ENCODE results near the gene ABCA4.
A peak's percentile ranks its signal among the peaks of the same experiment; 100 is the strongest.

Gene ABCA4

GRCh38 chr1:94061513-94062443 lies 59.2 kb downstream of the ABCA4 start:
- peak; percentile 97 for ATAC-seq
- no peak for TF ChIP-seq ZNF565 (CRISPR knock-in tag; conservative IDR thresholded peaks at IDR 0.05; ENCODE audit: low read depth)
- TF ChIP-seq ISL1 (CRISPR knock-in tag; IDR thresholded peaks at IDR 0.05), result no peak
- no peak for TF ChIP-seq PPARA (CRISPR knock-in tag; IDR thresholded peaks at IDR 0.05; ENCODE audit: borderline replicate concordance)
- no peak for TF ChIP-seq ZNF8 (CRISPR knock-in tag; IDR thresholded peaks at IDR 0.05)

GRCh38 chr1:94060720-94061119 lies 60.2 kb downstream of the ABCA4 start:
- no peak for ATAC-seq
- TF ChIP-seq ZNF8 (CRISPR knock-in tag; IDR thresholded peaks at IDR 0.05) (no peak), ISL1 (CRISPR knock-in tag; IDR thresholded peaks at IDR 0.05) (no peak), TSHZ2 (CRISPR knock-in tag; IDR thresholded peaks at IDR 0.05) (no peak), RARB (CRISPR knock-in tag; IDR thresholded peaks at IDR 0.05) (no peak), CSRNP3 (CRISPR knock-in tag; IDR thresholded peaks at IDR 0.05) (no peak)

GRCh38 chr1:94058766-94059165 lies 62.2 kb downstream of the ABCA4 start:
- TF ChIP-seq CSDC2 (CRISPR knock-in tag; IDR thresholded peaks at IDR 0.05), result no peak
- TF ChIP-seq SNAI2 (CRISPR knock-in tag; IDR thresholded peaks at IDR 0.05), result no peak
- no peak for TF ChIP-seq ZNF8 (CRISPR knock-in tag; IDR thresholded peaks at IDR 0.05)
- TF ChIP-seq ISL1 (CRISPR knock-in tag; IDR thresholded peaks at IDR 0.05), result no peak
- no peak for TF ChIP-seq ZFP30 (CRISPR knock-in tag; IDR thresholded peaks at IDR 0.05)
- no peak for TF ChIP-seq ESRRG (CRISPR knock-in tag; IDR thresholded peaks at IDR 0.05)
- no peak for TF ChIP-seq ZC3H10 (CRISPR knock-in tag; IDR thresholded peaks at IDR 0.05)
- no peak for TF ChIP-seq CREB5 (CRISPR knock-in tag; IDR thresholded peaks at IDR 0.05; ENCODE audit: low read depth)
- TF ChIP-seq BACH2 (CRISPR knock-in tag; IDR thresholded peaks at IDR 0.05; ENCODE audit: borderline replicate concordance), result no peak
- TF ChIP-seq ZNF565 (CRISPR knock-in tag; conservative IDR thresholded peaks at IDR 0.05; ENCODE audit: low read depth), result no peak
- ATAC-seq, result no peak

- ATAC-seq, result no peak
- TF ChIP-seq PATZ1 (CRISPR knock-in tag; IDR thresholded peaks at IDR 0.05; ENCODE audit: borderline replicate concordance), result no peak
- no peak for TF ChIP-seq ZC3H10 (CRISPR knock-in tag; IDR thresholded peaks at IDR 0.05)
- no peak for TF ChIP-seq OSR1 (CRISPR knock-in tag; IDR thresholded peaks at IDR 0.05)
- TF ChIP-seq CSRNP3 (CRISPR knock-in tag; IDR thresholded peaks at IDR 0.05), result no peak
- no peak for TF ChIP-seq ZNF565 (CRISPR knock-in tag; conservative IDR thresholded peaks at IDR 0.05; ENCODE audit: low read depth)
- TF ChIP-seq TSHZ2 (CRISPR knock-in tag; IDR thresholded peaks at IDR 0.05), result no peak
- TF ChIP-seq TOX (CRISPR knock-in tag; IDR thresholded peaks at IDR 0.05; ENCODE audit: borderline replicate concordance), result no peak
- no peak for TF ChIP-seq TCF4 (CRISPR knock-in tag; IDR thresholded peaks at IDR 0.05; ENCODE audit: borderline replicate concordance)
- no peak for TF ChIP-seq ISL1 (CRISPR knock-in tag; IDR thresholded peaks at IDR 0.05)
- TF ChIP-seq ARNTL (CRISPR knock-in tag; IDR thresholded peaks at IDR 0.05; ENCODE audit: borderline replicate concordance, low read depth), result no peak
- no peak for TF ChIP-seq PPARA (CRISPR knock-in tag; IDR thresholded peaks at IDR 0.05; ENCODE audit: borderline replicate concordance)
- TF ChIP-seq ESRRG (CRISPR knock-in tag; IDR thresholded peaks at IDR 0.05), result no peak
- TF ChIP-seq ZFP3 (CRISPR knock-in tag; IDR thresholded peaks at IDR 0.05), result no peak
Observed at GRCh38 chr1:94056996-94057395, 64.0 kb downstream of the ABCA4 start.

All from SK-N-SH treated with all-trans-retinoic acid at 6 μM for 48 hours (cell line).